ENCODE results near the gene SUDS3.
A peak's percentile ranks its signal among the peaks of the same experiment; 100 is the strongest.
"Not testable (repeated sequence)": the region's sequence is repeated elsewhere in the genome, so short reads cannot be mapped to it uniquely, and the experiment has no call there.

The SUDS3 gene

GRCh38 chr12:118398524-118398923 is 22.2 kb downstream of the SUDS3 start:
- DNase-seq (ENCODE audit: extremely low spot score), result no peak
- CTCF ChIA-PET, result interaction anchor here (3.0 kb wide), 1 partner anchor 22 kb away, joined by 18 read pairs; the partner anchor contains the start of gene SUDS3
- POLR2A ChIA-PET, result no interaction called here
- TF ChIP-seq, protein P1, sequence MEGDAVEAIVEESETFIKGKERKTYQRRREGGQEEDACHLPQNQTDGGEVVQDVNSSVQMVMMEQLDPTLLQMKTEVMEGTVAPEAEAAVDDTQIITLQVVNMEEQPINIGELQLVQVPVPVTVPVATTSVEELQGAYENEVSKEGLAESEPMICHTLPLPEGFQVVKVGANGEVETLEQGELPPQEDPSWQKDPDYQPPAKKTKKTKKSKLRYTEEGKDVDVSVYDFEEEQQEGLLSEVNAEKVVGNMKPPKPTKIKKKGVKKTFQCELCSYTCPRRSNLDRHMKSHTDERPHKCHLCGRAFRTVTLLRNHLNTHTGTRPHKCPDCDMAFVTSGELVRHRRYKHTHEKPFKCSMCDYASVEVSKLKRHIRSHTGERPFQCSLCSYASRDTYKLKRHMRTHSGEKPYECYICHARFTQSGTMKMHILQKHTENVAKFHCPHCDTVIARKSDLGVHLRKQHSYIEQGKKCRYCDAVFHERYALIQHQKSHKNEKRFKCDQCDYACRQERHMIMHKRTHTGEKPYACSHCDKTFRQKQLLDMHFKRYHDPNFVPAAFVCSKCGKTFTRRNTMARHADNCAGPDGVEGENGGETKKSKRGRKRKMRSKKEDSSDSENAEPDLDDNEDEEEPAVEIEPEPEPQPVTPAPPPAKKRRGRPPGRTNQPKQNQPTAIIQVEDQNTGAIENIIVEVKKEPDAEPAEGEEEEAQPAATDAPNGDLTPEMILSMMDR (IDR thresholded peaks at IDR 0.05; ENCODE audit: control extremely low read depth, extremely low read depth, low read depth, missing control alignments), result no peak

- POLR2A ChIA-PET, result no interaction called here
- no peak for DNase-seq (ENCODE audit: extremely low spot score)
- TF ChIP-seq, protein P1 (IDR thresholded peaks at IDR 0.05; ENCODE audit: control extremely low read depth, extremely low read depth, low read depth, missing control alignments), result no peak
- CTCF ChIA-PET, result no interaction called here
Measured at GRCh38 chr12:118398940-118399339, 22.6 kb downstream of the SUDS3 start.

GRCh38 chr12:118402251-118402650 is 25.9 kb downstream of the SUDS3 start:
- ChIA-PET POLR2A (no interaction called here), CTCF (interaction anchor here (1.6 kb wide), 1 partner anchor 11 kb away, joined by 4 read pairs; no protein-coding TSS in a partner anchor)
- TF ChIP-seq, protein P1 (IDR thresholded peaks at IDR 0.05; ENCODE audit: control extremely low read depth, extremely low read depth, low read depth, missing control alignments), result no peak
- DNase-seq (ENCODE audit: extremely low spot score), result no peak

GRCh38 chr12:118404876-118405521 is 28.6 kb downstream of the SUDS3 start:
- CTCF ChIA-PET, result interaction anchor here (0.7 to 5.3 kb wide), 16 partner anchors 8 to 1140 kb away, joined by 3 to 36 read pairs (median 3); no protein-coding TSS in a partner anchor
- DNase-seq (ENCODE audit: extremely low spot score), result peak; percentile 43
- TF ChIP-seq, protein P1 (IDR thresholded peaks at IDR 0.05; ENCODE audit: control extremely low read depth, extremely low read depth, low read depth, missing control alignments), result peak; percentile 83
- POLR2A ChIA-PET, result no interaction called here

- DNase-seq (ENCODE audit: extremely low spot score), result not testable (repeated sequence)
- POLR2A ChIA-PET, result interaction anchor here (0.6 to 0.7 kb wide), 2 partner anchors 14 to 300 kb away, joined by 4 to 8 read pairs; no protein-coding TSS in a partner anchor
- CTCF ChIA-PET, result interaction anchor here (1.9 to 5.3 kb wide), 2 partner anchors 11 to 1005 kb away, joined by 4 to 28 read pairs; no protein-coding TSS in a partner anchor
Measured at GRCh38 chr12:118408241-118408640, 31.9 kb downstream of the SUDS3 start.

- DNase-seq (ENCODE audit: extremely low spot score), result no peak
- ChIA-PET CTCF (interaction anchor here (0.9 to 1.9 kb wide), 3 partner anchors 9 to 33 kb away, joined by 3 to 4 read pairs (median 4); partner anchors contain the start of gene SUDS3), POLR2A (no interaction called here)
- TF ChIP-seq, protein P1 (IDR thresholded peaks at IDR 0.05; ENCODE audit: control extremely low read depth, extremely low read depth, low read depth, missing control alignments), result no peak
Measured at GRCh38 chr12:118409834-118410233, 33.5 kb downstream of the SUDS3 start.

- ChIA-PET POLR2A (no interaction called here), CTCF (interaction anchor here (1.0 kb wide), 1 partner anchor 13 kb away, joined by 3 read pairs; no protein-coding TSS in a partner anchor)
- TF ChIP-seq, protein P1 (IDR thresholded peaks at IDR 0.05; ENCODE audit: control extremely low read depth, extremely low read depth, low read depth, missing control alignments), result no peak
- DNase-seq (ENCODE audit: extremely low spot score), result no peak
Measured at GRCh38 chr12:118417942-118418341, 41.6 kb downstream of the SUDS3 start.

All from GM10248 (cell line).